HEK293T (cell line): ENCODE results near the gene ZNF644.

Experiments
- ELF4 ChIP-seq: fragments of 450-650 bp; IDR thresholded peaks from 2 replicates; pipeline ENCODE4 v1.6.1; 2017; ENCODE audit warnings: antibody characterized with exemption
- FOXM1 ChIP-seq: fragments of 450-650 bp; IDR thresholded peaks from 2 replicates; pipeline ENCODE4 v1.6.1; 2017; ENCODE audit warnings: mild to moderate bottlenecking, borderline replicate concordance
- TF ChIP-seq, protein P1 (sequence below): fragments of 450-650 bp; IDR thresholded peaks from 2 replicates; pipeline ENCODE4 v1.6.1; 2016

DNA sequence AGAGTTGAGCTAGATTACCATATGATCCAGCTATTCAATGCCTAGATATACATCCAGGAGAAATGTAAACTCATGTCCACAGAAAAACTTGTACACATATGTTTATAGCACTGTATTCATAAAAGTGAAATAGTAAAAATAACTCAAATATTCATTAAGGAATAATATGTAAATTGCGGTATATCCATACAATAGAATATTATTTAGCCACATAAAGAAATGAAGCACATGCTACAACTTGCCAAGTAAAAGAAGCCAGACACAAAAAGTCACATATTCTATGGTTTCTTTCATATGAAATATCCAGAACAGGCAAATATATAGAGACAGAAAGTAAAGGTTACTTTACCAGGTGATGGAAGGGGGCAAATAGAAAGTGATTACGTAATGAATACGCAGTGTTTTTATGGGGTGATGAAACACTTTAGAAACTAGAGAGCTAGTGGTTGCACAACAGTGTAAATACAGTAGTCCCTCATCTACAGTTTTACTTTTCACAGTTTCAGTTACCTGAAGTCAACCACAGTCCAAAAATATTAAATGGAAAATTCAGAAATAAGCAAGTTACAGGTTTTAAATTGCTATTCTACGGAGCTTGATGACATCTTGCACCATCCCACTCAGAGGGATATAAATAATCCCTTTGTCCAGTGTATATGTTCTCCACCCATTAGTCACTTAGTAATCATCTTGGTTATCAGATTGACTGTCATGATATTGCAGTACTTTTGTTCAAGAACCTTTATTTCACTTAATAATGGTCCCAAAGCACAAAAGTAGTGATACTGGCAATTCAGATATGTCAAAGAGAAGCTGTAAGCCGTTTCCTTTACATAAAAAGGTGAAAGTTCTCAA is 62.3 kb downstream of the ZNF644 start:
- no peak for TF ChIP-seq ELF4
- TF ChIP-seq, protein P1, sequence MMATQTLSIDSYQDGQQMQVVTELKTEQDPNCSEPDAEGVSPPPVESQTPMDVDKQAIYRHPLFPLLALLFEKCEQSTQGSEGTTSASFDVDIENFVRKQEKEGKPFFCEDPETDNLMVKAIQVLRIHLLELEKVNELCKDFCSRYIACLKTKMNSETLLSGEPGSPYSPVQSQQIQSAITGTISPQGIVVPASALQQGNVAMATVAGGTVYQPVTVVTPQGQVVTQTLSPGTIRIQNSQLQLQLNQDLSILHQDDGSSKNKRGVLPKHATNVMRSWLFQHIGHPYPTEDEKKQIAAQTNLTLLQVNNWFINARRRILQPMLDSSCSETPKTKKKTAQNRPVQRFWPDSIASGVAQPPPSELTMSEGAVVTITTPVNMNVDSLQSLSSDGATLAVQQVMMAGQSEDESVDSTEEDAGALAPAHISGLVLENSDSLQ, result no peak
- no peak for TF ChIP-seq FOXM1
